ENCODE measurements around the gene TTLL5.
"Not testable (repeated sequence)": the region's sequence is repeated elsewhere in the genome, so short reads cannot be mapped to it uniquely, and the experiment has no call there.

Gene TTLL5

DNA sequence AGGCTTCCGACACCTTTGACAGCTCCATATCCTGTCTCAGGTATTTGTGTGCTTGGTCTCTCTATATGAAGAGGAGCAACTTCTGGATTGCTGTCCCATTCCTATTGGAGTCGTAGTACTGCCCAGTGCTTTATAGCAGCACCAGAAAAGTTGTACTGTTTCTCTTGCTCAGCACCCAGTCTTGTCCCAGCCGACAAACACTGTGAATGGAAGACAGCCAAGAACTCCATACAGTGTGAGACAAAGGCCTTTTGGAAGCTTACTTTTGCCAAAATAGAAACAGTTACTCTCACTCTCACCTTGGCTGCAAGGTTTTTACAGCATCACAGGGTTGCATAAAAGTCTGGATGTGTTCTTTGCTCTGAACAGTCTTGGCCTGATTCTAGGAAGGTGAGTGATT lies 215.5 kb downstream of the TTLL5 start:
- DNase-seq, result no peak

DNA sequence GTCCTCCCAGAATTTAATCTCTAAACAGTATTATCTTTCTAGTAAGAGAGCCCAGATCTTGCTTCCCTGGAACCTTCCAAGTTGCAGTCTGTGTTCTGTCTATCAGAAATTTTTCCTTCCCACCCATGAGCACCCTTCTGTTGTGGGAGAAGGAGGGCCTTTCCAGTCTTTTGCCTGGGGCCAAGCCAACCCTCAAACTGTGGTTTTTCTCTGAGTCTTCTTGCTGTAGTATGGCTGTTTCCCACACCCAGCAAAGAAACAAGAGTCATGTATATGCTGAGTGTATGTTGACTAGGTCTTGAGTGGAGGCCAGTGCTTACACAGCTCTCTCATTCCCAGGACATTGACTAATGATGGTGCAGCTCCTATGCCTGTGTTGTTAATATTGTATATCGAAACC lies 216.2 kb downstream of the TTLL5 start:
- peak; percentile 18 for DNase-seq

DNA sequence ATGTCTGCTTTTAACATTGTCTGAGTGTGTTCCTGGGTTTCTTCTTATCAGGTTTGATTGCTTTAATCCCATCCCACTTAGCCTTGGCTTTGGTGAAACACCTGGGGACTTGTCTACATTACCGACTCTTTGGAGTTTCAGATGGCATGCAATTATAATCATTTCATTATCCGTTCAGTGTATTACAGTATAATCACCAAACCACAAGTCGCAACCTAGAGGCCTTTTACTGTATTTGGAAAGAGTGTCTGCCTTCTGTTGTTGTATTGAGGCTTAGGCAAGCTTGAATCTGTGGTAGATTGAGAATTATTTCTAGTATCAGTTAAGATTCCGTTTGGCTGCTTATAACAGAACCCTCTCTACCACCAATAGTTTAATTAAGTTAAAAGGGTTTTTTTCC lies 216.8 kb downstream of the TTLL5 start:
- DNase-seq, result no peak

DNA sequence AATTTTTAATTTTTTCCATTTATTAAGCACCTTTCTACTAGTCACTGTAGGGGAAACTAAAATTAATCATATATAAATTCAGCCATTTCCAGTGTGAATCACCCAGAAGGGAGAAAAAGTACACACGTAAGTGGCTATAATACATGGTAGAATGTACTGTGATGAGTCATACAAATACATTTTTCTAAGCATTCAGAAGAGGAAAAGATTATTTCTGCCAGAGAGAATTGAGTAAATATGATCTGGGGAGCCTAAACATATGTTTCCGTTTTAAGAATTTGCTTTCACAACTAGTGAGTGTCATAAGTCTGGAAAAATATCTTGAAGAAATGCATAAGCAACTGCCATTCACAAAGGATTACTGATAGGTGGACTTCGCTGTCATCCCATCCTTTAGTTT lies 218.0 kb downstream of the TTLL5 start:
- DNase-seq, result peak; percentile 77

DNA sequence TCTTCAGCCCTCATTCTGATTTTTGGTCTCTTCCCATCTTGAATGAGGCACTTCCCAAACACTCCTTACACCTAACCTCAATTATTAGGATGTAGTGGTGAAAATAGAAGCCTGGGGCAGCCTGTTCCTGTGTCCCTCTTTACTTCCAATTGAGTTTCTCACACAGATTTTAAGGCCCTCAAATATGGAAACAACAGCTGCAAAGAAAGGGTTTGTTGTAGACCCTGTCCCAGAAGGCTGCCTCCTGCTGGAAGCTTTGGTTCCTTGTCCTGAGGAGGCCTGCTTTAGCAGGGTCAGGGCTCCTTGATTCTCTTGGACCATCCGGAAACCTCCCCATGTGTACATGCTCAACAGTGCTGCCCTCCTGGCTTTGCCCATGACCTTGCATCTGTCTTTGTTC lies 219.5 kb downstream of the TTLL5 start:
- no peak for DNase-seq

DNA sequence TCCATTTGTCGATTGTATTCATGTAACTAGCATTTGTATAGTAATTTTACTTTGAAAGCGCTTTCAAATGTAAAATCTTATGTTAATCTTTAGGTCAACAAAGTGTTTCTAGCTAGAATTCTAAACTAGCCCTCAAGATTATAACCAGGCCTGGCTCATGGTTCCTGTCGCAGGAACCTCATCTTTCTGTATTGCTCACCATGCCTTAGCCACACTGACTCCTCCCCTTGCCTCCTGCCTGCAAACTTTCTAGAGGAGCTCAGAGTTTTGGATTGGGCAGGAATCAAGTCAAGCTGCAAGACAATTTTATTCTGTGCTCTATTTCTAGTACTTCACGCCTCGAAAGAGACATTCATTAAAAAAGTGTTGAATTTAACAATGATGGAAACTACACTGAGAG lies 220.9 kb downstream of the TTLL5 start:
- DNase-seq, result peak; percentile 50

DNA sequence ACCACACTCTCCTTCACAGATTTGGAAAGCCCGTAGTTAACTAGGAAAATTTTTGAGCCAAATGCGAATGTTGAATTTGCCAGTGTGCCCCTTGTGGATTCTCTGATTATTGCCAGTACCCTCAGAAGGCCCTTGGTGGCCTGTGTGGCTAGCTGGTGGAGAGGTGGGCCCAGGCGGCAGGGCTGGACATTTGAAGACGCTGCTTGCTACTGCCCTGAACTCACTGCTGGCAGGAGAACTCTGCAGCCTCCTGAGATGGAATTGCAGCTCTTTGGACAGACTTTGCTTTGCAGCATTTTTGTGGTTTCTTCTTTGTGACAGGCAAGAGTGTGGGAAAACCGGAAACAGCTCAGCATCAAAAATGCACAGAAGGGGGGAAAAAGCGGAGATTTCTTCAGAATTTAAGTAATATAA lies 223.2 kb downstream of the TTLL5 start:
- no peak for DNase-seq

DNA sequence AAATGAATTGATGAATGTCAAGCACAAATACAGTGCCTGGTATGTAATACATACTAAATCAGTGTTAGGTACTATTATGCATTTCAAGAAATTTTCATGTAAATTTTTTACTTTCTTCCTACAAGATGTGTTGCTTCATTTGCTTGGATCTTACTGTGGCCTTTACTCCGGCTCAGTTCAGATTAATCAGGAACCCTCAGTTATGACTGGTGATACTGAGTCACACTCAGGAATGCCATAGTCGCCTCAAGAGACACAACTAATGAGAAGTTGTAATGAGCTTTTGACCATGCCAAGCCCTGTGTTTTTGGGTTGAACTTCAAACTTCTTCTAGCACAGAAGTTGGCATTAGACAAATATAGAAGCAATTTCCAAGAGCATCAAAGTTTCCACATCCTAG lies 224.8 kb downstream of the TTLL5 start:
- DNase-seq, result no peak

DNA sequence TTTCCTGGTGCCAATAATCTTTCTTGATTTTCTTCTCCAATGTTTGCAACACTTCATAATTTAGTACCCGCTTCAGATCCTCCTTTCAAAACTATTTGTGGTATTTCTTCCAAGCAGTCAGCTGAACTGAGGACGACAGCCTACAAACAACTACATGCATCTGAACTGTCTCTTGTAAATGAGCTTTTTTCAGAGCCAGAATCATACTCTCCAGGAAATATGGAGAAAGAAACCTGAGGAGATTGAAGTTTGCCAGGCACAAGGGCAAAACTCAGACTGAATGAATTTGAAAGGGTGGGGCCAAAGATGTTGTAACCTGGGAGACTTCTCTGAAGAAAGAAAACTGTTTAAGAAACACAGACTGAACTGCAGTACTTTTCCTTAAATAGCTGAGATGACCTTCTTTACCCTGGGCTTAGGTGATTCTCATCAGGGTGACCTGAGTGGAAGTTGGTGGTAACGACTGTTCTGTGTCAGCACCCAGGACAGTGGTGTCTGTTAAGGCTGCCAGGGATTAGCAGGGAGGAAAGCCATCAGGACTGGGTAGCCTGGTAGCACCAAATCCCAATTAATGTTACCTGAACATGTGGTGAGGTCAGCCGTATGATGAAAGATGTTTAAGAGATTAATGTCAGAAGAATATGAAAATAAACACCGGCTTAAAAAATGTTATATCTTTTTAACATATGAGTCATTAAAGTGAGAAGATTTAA lies 225.7 kb downstream of the TTLL5 start:
- no peak for DNase-seq

DNA sequence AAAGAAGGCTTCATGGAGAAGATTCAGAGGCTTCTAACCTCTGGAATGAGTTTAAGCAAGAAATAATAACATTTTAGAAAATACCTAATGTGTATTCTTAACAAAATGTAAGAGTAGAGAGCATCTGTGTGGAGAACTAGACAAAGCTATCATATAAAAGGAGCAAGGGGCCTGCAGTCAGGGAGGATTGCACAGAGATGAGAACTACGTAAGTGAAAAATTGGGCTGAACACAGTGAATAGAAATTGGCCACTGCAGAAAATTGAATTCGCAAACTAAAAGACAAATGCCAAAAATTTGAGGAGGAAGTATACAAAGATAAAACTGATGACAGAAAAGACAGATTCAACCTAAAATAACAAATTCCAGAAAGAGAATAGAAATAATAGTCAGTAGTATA lies 227.9 kb downstream of the TTLL5 start:
- no peak for DNase-seq

DNA sequence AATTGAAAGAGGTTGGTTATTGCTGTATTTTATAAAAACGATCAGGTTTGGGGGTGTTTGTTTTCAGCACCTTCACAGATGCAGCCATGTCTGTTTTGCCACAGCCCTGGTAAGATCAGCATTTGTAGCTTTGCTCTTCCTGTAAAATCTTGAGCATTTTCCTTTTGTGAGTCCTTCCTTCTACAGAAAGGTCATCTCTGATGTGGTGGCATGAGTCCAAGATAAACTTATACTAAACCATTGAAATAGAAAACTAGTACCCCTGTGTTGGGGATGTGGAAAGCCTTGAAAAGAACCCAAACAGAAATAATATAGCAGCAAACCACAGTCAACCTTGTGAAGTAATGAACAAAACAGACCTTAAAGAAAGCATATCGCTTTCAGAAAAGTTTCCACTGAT lies 235.3 kb downstream of the TTLL5 start:
- no peak for DNase-seq

DNA sequence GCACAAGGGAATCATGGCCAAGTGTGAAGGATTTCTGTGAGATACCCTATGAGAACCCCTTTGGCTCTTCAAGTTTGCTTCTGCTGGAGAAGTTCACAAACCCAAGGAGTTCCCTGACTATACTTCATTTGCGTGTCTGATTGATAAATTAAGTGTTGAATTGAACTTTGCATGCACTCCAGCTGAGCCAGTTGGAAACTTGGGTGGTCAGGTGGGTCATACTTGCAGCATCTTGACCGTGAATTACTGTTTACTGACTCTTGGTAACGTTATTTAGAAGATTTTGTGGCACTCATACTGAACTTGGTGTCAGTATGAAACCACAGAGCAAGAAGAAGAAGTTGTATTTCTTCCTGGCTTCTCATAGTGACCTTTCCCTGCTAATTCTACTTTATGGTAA lies 243.3 kb downstream of the TTLL5 start:
- DNase-seq, result no peak

DNA sequence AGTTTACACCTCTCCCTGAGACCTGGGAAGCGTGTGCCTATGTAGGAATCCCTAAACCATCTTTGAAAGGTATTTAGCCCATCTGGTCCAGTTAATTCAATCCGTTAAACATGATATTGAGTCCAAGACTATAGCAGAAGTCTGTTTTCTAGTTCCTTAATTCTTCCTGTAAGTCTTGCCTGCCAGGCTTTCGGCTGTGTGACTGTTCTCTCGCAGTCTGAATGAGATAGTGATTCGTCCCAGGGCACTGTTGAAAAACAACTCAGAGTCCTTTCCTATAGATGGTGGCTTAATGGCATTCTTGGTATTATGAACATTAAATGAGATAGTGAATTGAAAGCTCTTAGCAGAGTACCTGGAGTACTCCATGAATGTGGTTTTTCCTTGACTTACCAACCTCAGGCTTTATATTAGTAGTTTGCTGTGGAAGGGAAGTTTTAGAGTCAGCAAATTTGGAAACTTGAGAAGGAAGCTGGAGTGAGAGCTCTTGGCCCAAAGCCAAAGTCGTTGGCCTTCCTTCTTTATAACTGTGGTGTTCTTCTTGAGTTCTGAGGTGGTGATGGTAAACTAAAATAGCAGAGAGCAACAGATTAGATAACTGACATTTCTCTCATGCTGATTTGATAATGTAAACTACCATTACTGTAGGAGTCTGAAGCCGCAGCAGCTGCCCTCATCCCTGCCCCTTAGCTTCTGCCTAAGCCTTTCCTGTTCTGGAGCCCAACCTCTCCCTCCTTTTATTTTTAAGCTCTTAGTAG lies 244.3 kb downstream of the TTLL5 start:
- DNase-seq, result no peak

DNA sequence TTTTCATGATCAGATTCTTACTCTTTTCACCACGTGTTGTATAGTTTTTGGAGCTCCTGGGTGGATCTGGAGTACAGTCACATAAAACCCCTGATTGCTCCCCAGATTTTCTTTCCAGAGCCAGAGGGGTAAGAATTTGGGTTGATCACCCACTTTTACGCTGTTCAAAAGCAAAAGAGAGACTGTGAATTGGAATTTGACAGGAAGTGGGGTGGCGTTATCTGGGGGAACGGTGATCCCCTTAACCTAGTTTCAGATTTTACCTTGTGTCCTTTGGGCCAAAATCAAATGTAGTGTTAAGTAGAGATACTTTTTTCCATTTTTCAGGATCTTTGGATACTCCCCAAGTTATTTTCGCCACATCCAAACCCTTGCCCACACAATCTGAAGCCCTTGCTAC lies 245.2 kb downstream of the TTLL5 start:
- DNase-seq, result no peak

DNA sequence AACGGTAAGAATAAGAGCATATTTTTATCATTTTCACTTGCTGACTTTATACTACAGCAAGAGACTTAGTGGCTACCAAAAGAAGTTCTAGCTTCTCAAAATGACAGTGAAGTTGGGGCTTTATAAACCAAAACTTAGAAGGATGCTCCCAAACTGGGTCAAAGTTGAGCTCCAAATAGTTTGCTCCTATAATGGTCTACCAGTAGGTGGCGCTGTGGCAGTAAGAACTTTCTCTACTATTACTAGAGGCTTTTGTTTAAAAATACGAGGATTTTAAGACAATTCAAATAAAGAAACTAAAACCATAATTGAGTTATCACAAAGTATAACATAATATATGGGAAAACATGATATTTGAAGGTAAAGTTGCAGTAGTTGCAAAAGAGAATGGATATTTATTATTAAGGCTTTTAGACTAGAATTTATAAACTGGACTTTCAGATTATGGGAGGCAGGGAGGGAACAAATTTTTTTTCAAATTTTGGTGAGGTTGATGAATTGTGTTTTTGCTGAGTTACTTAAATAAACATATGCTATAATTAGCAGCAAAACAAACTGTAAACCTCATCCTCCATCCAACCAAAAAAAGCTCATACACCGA lies 245.7 kb downstream of the TTLL5 start:
- peak; percentile 60 for DNase-seq

DNA sequence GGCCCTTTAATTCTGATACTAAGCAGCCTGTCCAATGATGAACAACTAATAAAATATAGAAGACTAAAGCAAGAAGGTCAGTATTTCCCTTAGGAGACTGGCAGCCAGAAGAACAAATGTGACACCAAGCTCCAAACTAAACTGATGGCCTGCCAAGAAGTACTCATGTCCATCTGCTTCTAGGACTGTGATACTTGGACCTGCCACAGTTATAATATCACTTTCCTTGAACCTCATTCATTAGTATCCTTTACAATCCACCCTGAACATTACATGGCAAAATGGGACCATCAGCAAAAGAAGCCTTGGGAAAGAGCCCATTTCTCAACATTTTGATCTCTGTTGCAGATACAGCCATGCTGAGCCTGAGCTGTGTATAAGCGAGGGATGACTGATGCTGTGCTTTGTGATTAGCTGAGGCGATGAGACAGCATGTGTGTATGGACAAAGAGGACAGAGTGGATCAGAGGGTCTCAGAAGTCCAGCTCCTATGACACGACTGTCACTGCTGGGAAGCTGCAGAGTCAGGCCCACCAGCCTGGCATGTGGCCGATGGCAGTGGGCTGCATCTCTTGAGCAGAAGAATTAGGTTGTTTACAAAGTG lies 246.8 kb downstream of the TTLL5 start:
- no peak for DNase-seq

DNA sequence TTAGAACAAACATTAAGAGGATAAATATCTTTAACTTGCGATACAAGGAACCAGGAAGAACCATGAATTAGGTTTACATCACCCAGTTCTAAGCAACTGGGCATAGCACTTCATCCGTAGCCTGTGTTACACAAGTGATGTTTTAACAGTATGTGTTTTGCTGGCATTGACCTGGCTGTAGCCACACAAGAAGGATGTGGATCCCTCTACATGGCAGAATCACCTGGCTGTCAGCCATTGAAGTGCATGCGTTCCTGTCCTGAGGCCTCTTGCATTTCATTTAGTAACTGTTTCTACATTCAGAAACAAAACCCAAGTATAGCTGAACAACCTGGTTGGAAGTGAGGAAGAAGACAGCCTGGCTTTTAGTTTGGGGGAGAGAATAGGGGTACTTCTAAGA lies 248.6 kb downstream of the TTLL5 start:
- no peak for DNase-seq

DNA sequence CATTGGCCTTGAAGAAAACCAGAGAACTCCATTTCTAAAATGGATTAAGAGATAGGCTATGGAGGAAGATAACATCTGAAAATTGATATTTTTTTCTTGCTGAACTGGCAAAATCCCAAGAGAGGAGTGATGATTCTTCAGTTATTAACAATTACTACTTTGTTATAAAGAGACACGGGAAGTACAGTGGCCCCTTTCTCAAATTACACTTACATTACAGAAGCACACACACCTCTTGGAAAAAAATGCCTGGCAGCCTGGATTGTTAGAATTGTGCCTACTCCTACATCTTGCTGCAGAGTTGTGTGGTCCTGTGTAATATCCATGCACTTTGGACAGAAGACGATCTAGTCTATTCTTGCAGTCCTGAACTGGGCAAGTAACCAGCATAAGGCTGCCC lies 249.0 kb downstream of the TTLL5 start:
- no peak for DNase-seq

DNA sequence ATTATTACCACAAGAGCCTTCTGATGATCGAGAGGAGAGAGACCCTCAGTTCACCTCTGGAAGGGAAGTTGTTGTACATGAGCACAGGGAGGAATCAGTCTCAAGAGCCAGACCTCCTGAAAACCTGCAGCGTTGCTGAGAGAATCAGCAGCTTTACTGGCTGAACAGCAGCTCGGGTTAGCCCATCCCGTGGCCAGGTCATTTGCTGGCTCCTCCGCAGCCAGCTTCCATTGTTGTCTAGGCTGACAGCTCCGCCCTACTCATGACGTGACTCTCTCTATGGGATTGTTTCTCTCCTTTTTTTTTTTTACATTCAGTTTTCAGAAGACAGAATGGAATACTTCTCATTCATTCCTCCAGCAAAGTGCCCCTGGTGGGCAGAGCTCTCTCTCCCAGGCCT lies 250.8 kb downstream of the TTLL5 start:
- no peak for DNase-seq

DNA sequence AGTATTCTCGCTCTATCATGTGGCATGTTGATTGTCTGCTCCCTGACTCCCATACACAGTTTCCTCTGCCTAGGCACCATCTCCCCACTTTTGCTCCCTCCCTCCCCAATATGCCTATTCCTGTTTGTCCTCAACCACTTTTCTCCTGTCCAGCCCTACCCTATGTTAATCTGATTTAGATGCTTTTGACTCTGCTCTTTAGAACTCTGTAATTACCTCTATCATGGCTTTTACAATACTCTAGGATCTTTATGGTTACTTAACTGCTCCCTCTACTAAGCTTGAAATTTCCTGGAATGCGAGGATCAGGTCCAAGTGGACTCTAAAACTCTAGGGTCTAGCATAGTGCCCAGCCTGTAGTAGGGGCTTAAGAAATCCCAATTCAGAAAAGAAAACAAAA lies 252.1 kb downstream of the TTLL5 start:
- DNase-seq, result no peak

DNA sequence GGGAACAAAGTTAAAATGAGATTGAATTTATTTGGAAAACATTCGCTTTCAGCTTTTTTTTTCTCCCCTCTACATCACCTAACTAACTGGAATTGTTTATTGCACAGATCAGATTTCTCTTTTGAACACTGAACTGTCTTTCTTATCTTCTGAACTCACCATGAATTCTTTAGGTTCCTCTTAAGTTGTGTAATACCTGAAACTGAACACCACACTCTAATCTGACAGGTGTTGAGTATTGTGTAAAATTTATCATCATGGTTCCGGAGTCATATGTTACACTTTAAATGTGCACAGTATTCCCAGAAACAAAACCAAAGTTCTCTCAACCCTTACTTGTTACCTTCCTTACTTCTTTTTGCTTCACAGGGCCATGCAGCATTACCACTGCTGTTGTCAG lies 254.0 kb downstream of the TTLL5 start:
- DNase-seq, result no peak

DNA sequence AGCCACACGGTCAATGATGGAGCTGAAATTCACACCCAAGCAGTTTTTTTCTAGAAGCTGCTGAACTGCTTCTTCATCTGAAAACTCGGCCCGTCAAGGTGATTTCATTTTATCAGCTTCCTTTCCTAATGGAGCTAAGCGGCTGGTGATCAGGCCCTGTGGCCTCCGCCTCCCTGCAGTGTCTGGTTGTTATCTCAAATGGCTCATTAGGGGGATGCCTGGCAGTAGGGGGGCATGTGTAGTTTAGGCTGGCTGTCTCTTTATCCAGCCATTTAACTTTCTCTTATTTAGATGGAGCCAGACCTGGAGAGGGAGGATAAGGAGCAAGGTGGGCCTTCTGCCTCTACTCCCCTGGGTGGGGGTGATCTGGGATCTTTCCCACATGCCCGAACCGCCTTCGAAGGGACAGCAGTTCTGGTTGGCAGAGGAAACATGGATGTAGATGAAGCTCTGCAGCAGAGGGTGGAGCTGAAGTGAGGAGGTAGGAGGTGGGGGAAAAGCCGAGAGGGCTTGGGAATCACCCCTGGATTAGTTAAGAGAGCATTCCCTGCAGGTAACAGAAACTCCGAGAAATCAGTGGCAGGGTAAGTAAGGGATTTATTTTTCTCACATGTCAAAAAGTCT lies 256.4 kb downstream of the TTLL5 start:
- DNase-seq, result no peak

DNA sequence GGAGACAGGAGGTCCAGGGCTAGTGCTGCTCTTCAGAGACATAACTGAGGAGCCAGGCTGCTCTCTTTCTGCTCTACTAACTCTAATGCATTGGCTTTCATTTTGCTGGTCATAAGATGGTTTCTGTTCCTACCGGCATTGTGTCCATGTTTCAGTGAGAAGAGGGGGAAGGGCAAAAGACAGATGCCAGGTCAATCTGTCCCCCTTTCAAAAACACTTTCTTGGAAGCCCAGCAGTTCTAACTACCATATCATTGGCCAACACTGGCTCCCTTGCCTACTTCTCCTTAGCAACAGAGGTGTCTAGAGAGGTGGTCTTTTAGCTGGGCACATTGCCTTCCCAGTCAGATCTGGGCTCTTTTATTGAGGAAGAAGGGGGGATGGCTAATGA lies 256.9 kb downstream of the TTLL5 start:
- DNase-seq, result no peak

DNA sequence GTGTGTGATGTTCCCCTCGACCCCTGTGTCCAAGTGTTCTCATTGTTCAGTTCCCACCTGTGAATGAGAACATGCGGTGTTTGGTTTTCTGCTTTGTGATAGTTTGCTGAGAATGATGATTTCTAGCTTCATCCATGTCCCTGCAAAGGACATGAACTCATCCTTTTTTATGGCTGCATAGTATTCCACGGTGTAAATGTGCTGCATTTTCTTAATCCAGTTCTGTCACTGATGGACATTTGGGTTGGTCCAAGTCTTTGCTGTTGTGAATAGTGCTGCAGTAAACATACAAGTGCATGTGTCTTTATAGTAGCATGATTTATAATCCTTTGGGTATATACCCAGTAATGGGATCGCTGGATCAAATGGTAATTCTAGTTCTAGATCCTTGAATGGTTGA lies 259.4 kb downstream of the TTLL5 start:
- not testable (repeated sequence) for DNase-seq
